Left ventricle myocardium inferior (tissue), 1 donor: Measurements from ENCODE around the gene NOL12. TPM values are rescaled to one million over a fixed set of nuclear protein-coding genes. Genes with fewer than 3 reads are reported as not detected.
A peak's percentile ranks its signal among the peaks of the same experiment; 100 is the strongest.
"Not testable (repeated sequence)": the region's sequence is repeated elsewhere in the genome, so short reads cannot be mapped to it uniquely, and the experiment has no call there.

Experiments
- DNase-seq: peaks from one replicate; pipeline ENCODE4 v3.0.0-alpha.2; 2020
- H3K27ac ChIP-seq: fragments of 200-600 bp; replicated peaks from 2 replicates; pipeline ENCODE4 v1.8.0; 2021
- H3K27me3 ChIP-seq: fragments of 200-600 bp; 2 replicates; pipeline ENCODE4 v1.8.0; 2021; ENCODE audit warnings: low read depth
- H3K36me3 ChIP-seq: fragments of 200-600 bp; 2 replicates; pipeline ENCODE4 v1.8.0; 2021
- H3K4me1 ChIP-seq: fragments of 200-600 bp; 2 replicates; pipeline ENCODE4 v1.8.0; 2021
- H3K4me3 ChIP-seq: fragments of 200-600 bp; 2 replicates; pipeline ENCODE4 v1.8.0; 2021; ENCODE audit warnings: mild to moderate bottlenecking, moderate library complexity
- H3K9me3 ChIP-seq: fragments of 200-600 bp; replicated peaks from 2 replicates; pipeline ENCODE4 v1.8.0; 2021
- CTCF ChIP-seq: fragments of 200-600 bp; IDR thresholded peaks from 2 replicates; pipeline ENCODE4 v1.8.0; 2021; ENCODE audit warnings: antibody characterized with exemption, mild to moderate bottlenecking, borderline replicate concordance
- intact Hi-C: fragments of 100-400 bp; cut with micrococcal nuclease; formaldehyde crosslinking; loops from one replicate; pipeline ENCODE4 v1.11.0; 2022
- total RNA-seq: library from RNA; stranded (reverse); fragmentation: NEBNext Ultra II Directional; extraction: Animal tissue kit (Norgen Biotek cat#: 25700); gene quantifications from one replicate; pipeline ENCODE4 v1.2.1, GENCODE V29; 2021
- donor health status: DM: no; HTN: yes; CAD: no; lungs with severe emphysema.

Gene NOL12
- total RNA-seq, 1 donor from 2014 or later = 12.8 TPM

- Histone ChIP-seq H3K4me3 (no peak overlapping the region), H3K27ac (no peak overlapping the region), H3K27me3 (no peaks in the 10 kb centered on the region), H3K9me3 (no peaks in the 10 kb centered on the region), H3K36me3 (no peaks in the 10 kb centered on the region), H3K4me1 (no peaks in the 10 kb centered on the region)
- DNase-seq = no peak
- TF ChIP-seq CTCF = no peak
- intact Hi-C loops = no loop called here
Measured at GRCh38 chr22:37716708-37717107, 30.6 kb downstream of the NOL12 start.

- H3K4me3 ChIP-seq, intact Hi-C loops, H3K9me3 ChIP-seq, DNase-seq, H3K27me3 ChIP-seq, H3K36me3 ChIP-seq, H3K4me1 ChIP-seq, H3K27ac ChIP-seq: not testable (repeated sequence)
Measured at GRCh38 chr22:37717235-37717634, 31.1 kb downstream of the NOL12 start.

GRCh38 chr22:37717746-37718305 is 31.7 kb downstream of the NOL12 start:
- H3K36me3 ChIP-seq, intact Hi-C loops, H3K9me3 ChIP-seq, H3K4me1 ChIP-seq, H3K27me3 ChIP-seq, H3K4me3 ChIP-seq, DNase-seq, H3K27ac ChIP-seq: not testable (repeated sequence)

- Histone ChIP-seq H3K4me1 (peaks cover 16% of the 10 kb centered on the region), H3K36me3 (no peaks in the 10 kb centered on the region), H3K27me3 (no peaks in the 10 kb centered on the region), H3K27ac (no peak overlapping the region), H3K4me3 (no peak overlapping the region), H3K9me3 (no peaks in the 10 kb centered on the region)
- intact Hi-C loops = no loop called here
- no peak for TF ChIP-seq CTCF
- no peak for DNase-seq
Measured at GRCh38 chr22:37725551-37726240, 39.6 kb downstream of the NOL12 start.

GRCh38 chr22:37726241-37726887 is 40.2 kb downstream of the NOL12 start:
- no peak for DNase-seq
- Histone ChIP-seq H3K36me3 (no peaks in the 10 kb centered on the region), H3K9me3 (no peaks in the 10 kb centered on the region), H3K4me3 (no peak overlapping the region), H3K27ac (no peak overlapping the region), H3K27me3 (no peaks in the 10 kb centered on the region), H3K4me1 (peaks cover 16% of the 10 kb centered on the region)
- intact Hi-C loops = no loop called here
- TF ChIP-seq CTCF = peak; percentile 17

- H3K36me3 ChIP-seq = no peaks in the 10 kb centered on the region
- H3K27ac ChIP-seq = peak overlapping the region; percentile 60
- H3K4me3 ChIP-seq = no peak overlapping the region
- DNase-seq = no peak
- H3K9me3 ChIP-seq = no peaks in the 10 kb centered on the region
- peaks cover 16% of the 10 kb centered on the region for H3K4me1 ChIP-seq
- intact Hi-C loops = no loop called here
- no peaks in the 10 kb centered on the region for H3K27me3 ChIP-seq
- TF ChIP-seq CTCF = no peak
Measured at GRCh38 chr22:37728620-37729019, 42.5 kb downstream of the NOL12 start.
